ENCODE data around the gene AIF1. TPM values are rescaled to one million over a fixed set of nuclear protein-coding genes. Genes with fewer than 3 reads are reported as not detected.
A peak's percentile ranks its signal among the peaks of the same experiment; 100 is the strongest.
"Not testable (repeated sequence)": the region's sequence is repeated elsewhere in the genome, so short reads cannot be mapped to it uniquely, and the experiment has no call there.

The AIF1 gene
- total RNA-seq, 1 experiment from 2014 or later, result 57.5 TPM

GRCh38 chr6:31579546-31580437 lies 35.2 kb upstream of the AIF1 start:
- DNase-seq (ENCODE audit: low spot score), result no peak

GRCh38 chr6:31580438-31580740 lies 34.6 kb upstream of the AIF1 start:
- in situ Hi-C loops (cut with HindIII; ENCODE audit: low sequenced_read_pairs), result loop anchor here (5.0 kb wide), 1 partner anchor 38 kb away; the partner anchor contains the start of gene DDX39B

More at GRCh38 chr6:31579546-31580437, 35.2 kb upstream of the AIF1 start:
- in situ Hi-C loops (cut with HindIII; ENCODE audit: low sequenced_read_pairs), result loop anchor here (5.0 kb wide), 1 partner anchor 37 kb away; the partner anchor contains the start of gene DDX39B

GRCh38 chr6:31580807-31581433 lies 34.1 kb upstream of the AIF1 start:
- in situ Hi-C loops (cut with HindIII; ENCODE audit: low sequenced_read_pairs), result loop anchor here (5.0 kb wide), 1 partner anchor 39 kb away; the partner anchor contains the start of gene DDX39B
- DNase-seq (ENCODE audit: low spot score), result peak; percentile 79

More at GRCh38 chr6:31580438-31580740, 34.6 kb upstream of the AIF1 start:
- no peak for DNase-seq (ENCODE audit: low spot score)

- in situ Hi-C loops (cut with HindIII; ENCODE audit: low sequenced_read_pairs), result loop anchor here (5.0 kb wide), 1 partner anchor 39 kb away; the partner anchor contains the start of gene DDX39B
- DNase-seq (ENCODE audit: low spot score), result peak; percentile 44
Observed at GRCh38 chr6:31581434-31582229, 33.4 kb upstream of the AIF1 start.

GRCh38 chr6:31582230-31582643 lies 32.8 kb upstream of the AIF1 start, which contains the start of gene LTB:
LTB (minus strand) TSS chr6:31582424; CDS start chr6:31582417, 7 bp downstream.
- in situ Hi-C loops (cut with HindIII; ENCODE audit: low sequenced_read_pairs), result loop anchor here (5.0 kb wide), 1 partner anchor 40 kb away; the partner anchor contains the start of gene DDX39B
- DNase-seq (ENCODE audit: low spot score), result no peak

GRCh38 chr6:31585491-31585890 lies 29.5 kb upstream of the AIF1 start:
- no peak for DNase-seq (ENCODE audit: low spot score)
- in situ Hi-C loops (cut with HindIII; ENCODE audit: low sequenced_read_pairs), result no loop called here

GRCh38 chr6:31586008-31586407 lies 29.0 kb upstream of the AIF1 start, which contains the start of gene LST1:
LST1 (plus strand) TSS chr6:31586277; CDS start chr6:31587300, 1,023 bp downstream.
- in situ Hi-C loops (cut with HindIII; ENCODE audit: low sequenced_read_pairs), result no loop called here
- no peak for DNase-seq (ENCODE audit: low spot score)

GRCh38 chr6:31586599-31587281 lies 28.3 kb upstream of the AIF1 start:
- in situ Hi-C loops (cut with HindIII; ENCODE audit: low sequenced_read_pairs), result no loop called here
- DNase-seq (ENCODE audit: low spot score), result no peak

GRCh38 chr6:31587791-31588777 lies 26.9 kb upstream of the AIF1 start:
- DNase-seq (ENCODE audit: low spot score), result no peak
- in situ Hi-C loops (cut with HindIII; ENCODE audit: low sequenced_read_pairs), result no loop called here

GRCh38 chr6:31588871-31589650 lies 26.0 kb upstream of the AIF1 start:
- in situ Hi-C loops (cut with HindIII; ENCODE audit: low sequenced_read_pairs), result no loop called here

GRCh38 chr6:31590691-31591090 lies 24.3 kb upstream of the AIF1 start:
- DNase-seq (ENCODE audit: low spot score); in situ Hi-C loops (cut with HindIII; ENCODE audit: low sequenced_read_pairs): not testable (repeated sequence)

More at GRCh38 chr6:31588871-31589650, 26.0 kb upstream of the AIF1 start:
- DNase-seq (ENCODE audit: low spot score), result no peak

- in situ Hi-C loops (cut with HindIII; ENCODE audit: low sequenced_read_pairs), result no loop called here
- DNase-seq (ENCODE audit: low spot score), result no peak
Observed at GRCh38 chr6:31592396-31592771, 22.6 kb upstream of the AIF1 start.

- DNase-seq (ENCODE audit: low spot score), result no peak
- in situ Hi-C loops (cut with HindIII; ENCODE audit: low sequenced_read_pairs), result no loop called here
Observed at GRCh38 chr6:31597006-31597405, 18.0 kb upstream of the AIF1 start.

- no peak for DNase-seq (ENCODE audit: low spot score)
- in situ Hi-C loops (cut with HindIII; ENCODE audit: low sequenced_read_pairs), result no loop called here
Observed at GRCh38 chr6:31607317-31607716, 7.7 kb upstream of the AIF1 start.

- in situ Hi-C loops (cut with HindIII; ENCODE audit: low sequenced_read_pairs), result no loop called here
- DNase-seq (ENCODE audit: low spot score), result no peak
Observed at GRCh38 chr6:31609519-31610406, 5.3 kb upstream of the AIF1 start.

GRCh38 chr6:31610968-31611367 lies 4.1 kb upstream of the AIF1 start:
- DNase-seq (ENCODE audit: low spot score), result no peak
- in situ Hi-C loops (cut with HindIII; ENCODE audit: low sequenced_read_pairs), result no loop called here
